ENCODE measurements around the gene RHBDL2.
"Not testable (repeated sequence)": the region's sequence is repeated elsewhere in the genome, so short reads cannot be mapped to it uniquely, and the experiment has no call there.

RHBDL2 gene, protein sequence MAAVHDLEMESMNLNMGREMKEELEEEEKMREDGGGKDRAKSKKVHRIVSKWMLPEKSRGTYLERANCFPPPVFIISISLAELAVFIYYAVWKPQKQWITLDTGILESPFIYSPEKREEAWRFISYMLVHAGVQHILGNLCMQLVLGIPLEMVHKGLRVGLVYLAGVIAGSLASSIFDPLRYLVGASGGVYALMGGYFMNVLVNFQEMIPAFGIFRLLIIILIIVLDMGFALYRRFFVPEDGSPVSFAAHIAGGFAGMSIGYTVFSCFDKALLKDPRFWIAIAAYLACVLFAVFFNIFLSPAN

DNA sequence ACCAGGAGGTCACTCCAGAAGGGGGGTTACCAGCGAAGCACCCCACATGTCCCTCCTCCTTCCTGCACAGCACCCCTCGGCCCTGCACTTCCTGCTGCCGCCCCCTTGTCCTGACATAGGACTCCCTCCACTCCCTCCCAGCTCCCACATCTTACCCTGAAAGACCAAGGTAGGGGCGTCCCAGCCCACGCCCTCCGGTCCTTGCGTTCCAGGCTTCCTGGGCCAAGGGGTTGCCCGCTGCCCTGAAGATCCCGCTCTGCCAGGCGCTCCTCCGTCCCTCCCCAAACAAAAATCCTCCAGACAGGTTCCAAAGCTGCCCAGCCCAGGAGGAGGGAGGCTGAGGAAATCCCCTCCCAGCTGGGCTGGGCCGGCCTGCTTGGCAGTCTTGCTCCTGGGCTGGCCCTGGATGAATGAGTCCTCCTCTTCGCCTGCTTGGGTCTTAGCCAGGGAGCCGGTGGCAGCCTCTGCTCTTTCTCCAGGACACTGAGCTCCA, at the start of gene RHBDL2:
TSS of gene RHBDL2 (minus strand) at position 304 of the 493 bp plus-strand sequence. CDS start 22,618 bp downstream, outside the sequence.
- no peak for DNase-seq

DNA sequence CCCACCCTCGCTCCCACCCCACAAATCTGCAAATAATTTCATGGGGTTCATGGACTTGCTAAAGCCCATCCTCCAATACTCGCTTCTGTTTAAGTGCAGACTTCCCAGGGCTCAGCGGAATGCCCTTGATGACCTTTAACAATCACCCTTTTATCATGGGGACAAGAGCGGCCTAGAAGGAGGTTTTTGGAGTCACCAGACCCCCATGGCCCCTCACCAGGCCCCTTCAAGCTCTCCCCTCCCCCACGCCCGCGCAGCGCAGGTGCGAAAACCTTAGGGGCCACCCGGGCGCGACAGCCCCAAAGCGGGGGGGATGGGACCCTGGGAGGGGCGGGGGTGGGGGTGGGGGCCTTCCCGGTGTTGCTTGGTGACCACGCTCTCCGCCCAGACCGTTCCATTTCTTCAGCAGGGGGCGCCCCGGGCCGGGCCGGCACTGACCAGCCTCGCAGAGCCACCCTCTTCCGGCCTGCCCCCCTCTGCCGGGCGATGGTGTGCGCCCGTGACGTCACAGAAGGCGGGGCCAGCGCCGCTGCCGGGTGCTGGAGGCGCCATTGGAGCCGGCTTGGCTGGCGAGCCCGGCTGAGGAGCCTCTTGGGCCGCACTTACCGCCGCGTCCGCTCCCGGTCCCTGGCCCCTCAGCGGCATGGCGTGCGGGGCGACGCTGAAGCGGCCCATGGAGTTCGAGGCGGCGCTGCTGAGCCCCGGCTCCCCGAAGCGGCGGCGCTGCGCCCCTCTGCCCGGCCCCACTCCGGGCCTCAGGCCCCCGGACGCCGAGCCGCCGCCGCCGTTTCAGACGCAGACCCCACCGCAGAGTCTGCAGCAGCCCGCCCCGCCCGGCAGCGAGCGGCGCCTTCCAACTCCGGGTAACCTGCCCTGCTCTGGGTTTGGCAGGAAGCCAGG, 49.4 kb upstream of the RHBDL2 start, which contains the start of gene AKIRIN1:
TSS of gene AKIRIN1 (plus strand) at position 539 of the 900 bp plus-strand sequence. CDS start at position 644, 105 bp downstream.
- DNase-seq: peak; percentile 87

DNA sequence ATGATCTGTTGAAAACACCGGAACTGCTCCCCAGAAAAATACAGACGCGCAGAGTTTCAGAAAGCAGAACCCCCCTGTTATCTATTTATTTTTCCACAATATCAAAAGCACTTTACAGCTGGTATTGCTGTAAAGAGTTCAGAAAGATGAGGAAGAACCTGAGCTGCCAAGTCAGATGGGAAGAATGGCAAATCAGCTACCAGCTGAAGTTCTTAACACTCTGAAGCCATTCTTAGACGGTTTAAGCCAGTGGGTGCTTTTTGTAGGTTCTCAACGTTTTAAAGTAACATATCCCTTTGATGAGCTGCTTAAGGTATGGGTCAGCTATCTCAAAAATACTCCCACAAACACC, 48.7 kb upstream of the RHBDL2 start:
- DNase-seq: no peak

DNA sequence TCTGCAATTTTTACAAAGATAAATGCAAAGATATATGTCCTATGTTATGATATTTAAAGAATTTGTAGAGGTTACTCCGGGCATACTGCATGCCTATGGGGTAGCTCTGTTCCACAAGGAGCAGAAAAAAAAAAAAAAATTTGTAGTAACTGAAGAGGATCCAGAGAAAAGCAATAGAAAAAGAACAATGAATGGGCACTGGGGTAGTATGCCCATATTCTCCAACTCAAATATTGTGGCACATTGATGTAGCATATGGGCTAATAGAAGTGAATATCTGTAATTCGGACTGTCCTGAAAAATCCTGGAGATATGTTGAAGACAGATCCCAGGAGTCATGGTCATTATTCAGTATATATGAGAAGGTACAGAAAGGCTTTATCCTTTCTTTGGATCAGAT, 48.3 kb upstream of the RHBDL2 start:
- no peak for DNase-seq

DNA sequence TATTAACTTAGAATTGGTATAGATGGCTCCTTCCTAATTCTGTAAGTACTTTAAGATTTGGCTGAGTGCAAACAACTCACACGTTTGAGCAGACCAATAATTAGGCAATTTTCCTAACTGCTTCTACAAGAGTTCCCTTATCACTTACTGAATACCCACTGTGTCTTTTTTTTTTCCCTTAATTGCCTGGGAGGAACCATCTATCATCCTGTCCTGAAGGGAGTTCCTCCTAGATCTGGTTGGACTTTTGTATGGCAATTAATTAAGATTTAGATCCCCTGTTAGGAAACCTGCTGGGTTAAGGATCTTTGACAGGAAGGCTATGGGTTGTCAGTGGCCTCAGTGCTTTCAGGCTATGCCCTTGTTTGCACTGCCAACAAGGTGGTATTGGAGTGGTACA, 37.8 kb upstream of the RHBDL2 start:
- DNase-seq: not testable (repeated sequence)

DNA sequence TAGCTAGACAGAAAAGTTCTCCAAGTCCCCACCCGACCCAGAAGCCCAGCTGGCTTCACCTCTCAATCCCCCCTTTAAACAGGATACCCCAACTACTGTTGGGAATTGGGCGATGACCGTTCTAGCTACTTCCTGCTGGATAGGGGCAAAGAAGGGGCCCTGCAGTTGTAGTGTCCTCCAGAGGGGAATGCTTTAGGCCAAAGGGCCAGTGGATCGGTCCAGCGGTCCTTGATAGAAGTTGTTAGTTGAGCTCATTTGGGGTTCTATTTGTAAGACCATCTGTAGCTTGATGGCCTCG, 36.6 kb upstream of the RHBDL2 start:
- DNase-seq: not testable (repeated sequence)

DNA sequence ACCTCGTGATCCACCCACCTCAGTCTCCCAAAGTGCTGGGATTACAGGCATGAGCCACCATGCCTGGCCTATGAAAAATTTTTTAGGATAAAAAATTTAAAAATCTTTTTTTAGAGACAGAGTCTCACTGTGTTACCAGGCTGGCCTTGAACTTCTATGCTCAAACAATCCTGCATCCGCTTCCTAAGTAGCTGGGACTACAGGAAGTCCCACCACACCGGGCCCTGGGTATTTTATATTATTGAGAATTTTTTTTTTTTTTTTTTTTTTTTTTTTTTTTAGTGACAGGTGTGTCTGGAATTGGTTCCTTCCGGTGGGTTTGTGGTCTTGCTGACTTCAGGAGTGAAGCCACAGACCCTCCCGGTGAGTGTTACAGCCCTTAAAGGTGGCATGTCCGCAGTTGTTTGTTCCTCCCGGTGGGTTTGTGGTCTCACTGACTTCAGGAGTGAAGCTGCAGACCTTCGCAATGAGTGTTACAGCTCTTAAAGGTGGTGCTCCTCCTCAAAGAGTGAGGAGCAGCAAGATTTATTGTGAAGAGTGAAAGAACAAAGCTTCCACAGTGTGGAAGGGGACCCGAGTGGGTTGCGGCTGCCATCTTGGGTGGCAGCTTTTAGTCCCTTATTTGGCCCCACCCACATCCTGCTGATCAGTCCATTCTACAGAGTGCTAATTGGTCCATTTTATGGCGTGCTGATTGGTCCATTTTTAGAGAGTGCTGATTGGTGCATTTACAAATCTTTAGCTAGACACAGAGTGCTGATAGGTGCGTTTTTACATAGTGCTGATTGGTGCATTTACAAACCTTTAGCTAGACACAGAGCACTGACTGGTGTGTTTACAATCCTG, 36.0 kb upstream of the RHBDL2 start:
- not testable (repeated sequence) for DNase-seq

DNA sequence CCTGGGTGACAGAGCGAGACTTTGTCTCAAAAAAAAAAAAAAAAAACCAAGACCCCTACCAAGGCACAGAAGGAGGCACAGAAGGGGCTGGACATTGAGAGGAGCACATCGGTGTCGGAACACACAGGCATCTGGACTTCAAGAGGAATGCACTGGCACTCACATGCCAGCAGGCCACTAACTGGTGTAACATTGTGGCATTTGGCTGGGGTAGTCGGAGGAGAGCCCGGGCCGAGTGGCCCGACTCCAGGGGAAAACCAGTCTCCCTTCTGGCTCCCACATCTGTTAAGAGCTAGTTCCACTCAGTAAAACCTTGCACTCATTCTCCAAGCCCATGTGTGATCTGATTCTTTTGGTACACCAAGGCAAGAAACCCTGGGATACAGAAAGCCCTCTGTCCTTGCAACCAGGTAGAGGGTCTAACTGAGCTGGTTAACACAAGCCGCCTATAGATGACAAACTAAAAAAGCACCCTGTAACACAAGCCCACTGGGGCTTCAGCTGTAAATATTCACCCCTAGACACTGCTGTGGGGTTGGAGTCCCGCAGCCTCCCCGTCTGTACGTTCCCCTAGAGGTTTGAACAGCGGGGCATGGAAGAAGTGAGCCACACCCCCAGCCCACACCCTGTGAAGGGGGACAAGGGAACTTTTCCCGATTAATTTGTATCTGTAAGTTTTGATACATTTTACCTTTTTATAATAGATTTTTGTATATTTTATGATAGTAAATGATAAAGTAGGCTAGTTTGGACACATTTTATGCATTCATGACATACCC, 32.2 kb upstream of the RHBDL2 start:
- DNase-seq: no peak

DNA sequence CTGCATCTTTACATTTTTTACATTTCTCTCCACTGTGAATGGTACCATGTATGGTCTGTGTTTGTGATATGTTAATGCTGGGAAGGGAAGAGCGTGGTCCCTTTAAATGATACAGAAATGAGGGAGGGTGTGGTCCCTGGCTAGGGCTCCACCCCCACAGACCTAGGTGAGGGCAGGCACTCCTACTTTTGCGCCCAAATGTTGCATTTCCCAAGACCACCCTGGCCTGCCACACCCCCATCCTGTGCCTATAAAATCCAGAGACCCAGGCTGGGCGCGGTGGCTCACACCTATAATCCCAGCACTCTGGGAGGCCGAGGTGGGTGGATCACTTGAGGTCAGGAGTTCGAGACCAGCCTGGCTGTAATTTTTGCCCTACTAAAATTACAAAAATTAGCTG, 31.5 kb upstream of the RHBDL2 start:
- DNase-seq: not testable (repeated sequence)

DNA sequence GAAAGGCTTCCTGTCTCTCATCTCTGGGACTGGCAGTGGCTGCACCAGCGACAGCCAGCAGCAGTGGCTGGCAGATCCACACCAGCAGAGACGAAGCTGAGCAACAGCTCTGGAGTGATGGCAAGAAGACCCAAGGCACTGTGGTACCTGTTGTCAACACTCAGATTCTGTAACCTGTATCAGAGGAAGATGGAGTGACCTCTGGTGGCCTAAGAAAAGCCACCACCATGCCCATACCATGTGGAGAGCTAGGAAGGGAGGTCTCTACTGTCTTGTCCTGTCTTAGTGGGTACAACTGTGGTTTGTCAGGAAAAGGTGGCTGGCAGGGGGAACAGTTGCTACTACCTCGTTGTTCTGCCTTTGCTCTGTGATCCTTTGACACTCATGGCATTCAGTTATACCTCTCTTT, 22.5 kb upstream of the RHBDL2 start:
- DNase-seq: no peak

DNA sequence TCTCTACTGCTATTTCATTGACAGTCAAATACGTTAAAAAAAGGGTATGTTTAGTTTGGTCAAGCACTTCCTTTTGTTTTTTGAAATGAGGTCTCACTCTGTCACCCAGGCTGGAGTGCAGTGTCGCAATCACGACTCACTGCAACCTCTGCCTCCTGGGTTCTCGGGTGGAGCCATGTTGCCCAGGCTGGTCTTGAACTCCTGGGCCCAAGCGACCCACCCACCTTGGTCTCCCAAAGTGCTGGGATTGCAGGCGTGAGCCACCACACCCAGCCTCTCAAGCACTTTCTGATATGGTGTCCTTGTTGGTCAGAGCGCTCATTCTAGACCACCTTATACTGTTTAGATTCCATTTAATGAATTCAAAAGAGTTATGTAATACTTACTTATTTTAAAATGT, 20.9 kb upstream of the RHBDL2 start:
- DNase-seq: no peak

DNA sequence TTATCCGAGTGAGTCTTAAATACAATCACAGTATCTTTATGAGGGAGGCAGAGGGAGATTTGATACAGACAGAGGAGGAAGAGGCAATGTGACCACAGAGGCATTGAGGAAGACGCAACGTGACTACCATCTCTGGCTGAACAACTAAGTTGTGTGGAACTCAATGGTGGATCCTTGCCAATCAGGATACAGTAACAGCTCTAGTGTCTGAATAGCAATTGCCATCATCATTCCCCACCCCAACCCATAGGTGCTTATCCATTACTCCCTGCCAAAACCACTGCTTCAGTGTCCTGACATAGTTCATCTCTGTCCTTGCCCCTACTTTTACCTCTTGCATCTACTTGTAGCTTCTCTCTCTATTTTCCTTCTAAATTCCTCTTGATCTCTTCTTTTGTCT, 20.5 kb upstream of the RHBDL2 start:
- no peak for DNase-seq

DNA sequence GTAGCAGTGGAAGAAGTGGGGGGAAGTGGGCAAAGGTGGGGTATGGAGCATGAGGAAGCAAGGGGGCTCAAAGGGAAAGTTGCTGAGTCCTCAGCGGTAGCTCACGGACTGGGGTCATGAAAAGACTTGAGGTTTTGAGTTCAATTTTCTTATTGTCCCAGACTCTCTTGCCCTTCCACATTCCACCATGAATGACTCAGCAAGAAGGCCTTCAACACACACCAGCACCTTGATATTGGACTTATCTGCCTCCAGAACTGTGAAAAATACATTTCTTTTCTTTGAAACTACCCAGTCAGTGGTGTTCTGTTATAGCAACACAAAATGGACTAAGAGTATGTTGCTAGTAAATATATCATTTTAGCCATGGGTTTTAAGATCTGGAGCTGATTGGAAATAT, 17.3 kb upstream of the RHBDL2 start:
- DNase-seq: no peak

DNA sequence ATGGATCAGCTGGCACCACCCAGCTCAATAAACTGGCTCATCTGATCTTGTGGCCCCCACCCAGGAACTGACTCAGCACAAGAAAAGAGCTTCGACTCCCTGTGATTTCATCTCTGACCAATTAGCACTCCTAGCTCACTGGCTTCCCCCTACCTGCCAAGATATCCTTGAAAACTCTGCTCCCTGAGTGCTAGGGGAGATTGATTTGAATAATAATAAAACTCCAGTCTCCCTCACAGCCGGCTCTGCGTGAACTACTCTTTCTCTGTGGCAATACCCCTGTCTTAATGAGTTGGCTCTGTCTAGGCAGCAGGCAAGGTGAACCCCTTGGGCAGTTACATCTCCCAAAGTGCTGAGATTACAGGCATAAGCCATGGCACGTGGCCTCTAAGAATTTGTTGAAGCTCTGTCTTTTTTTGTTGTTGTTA, 11.8 kb upstream of the RHBDL2 start:
- no peak for DNase-seq

DNA sequence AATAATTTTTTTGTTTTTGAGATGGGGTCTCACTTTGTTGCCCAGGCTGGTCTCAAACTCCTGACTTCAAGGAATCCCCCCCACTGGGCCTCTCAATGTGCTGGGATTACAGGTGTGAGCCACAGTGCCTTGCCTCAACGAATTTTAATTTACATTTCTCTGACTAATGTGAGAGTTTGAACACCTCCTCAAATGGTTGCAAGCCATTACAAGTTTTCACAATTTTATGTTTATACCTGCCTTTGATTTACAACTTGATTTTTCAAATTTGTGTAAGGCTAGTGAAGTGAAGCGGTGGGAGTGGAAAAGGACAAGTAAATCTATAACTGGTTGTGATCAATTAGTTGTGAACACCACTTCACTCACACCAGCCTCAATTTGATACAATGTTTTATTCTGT, 8.9 kb upstream of the RHBDL2 start:
- DNase-seq: no peak

DNA sequence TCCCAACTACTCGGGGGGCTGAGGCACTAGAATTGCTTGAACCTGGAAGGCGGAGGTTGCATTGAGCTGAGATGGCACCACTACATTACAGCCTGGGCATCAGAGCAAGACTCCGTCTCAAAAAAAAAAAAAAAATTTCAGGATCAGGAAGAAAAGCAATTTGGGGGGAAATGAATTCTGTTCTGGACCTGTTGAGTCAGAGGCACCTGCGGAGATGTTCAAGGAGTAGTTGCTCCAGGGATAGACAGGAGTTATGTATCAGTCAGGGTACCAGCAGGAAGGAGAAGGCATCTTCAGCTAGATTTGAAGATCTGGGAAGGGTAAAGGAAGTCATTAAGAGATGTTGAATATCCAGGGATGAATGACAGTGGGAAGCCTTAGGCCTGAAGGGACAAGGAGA, 2.9 kb upstream of the RHBDL2 start:
- no peak for DNase-seq

DNA sequence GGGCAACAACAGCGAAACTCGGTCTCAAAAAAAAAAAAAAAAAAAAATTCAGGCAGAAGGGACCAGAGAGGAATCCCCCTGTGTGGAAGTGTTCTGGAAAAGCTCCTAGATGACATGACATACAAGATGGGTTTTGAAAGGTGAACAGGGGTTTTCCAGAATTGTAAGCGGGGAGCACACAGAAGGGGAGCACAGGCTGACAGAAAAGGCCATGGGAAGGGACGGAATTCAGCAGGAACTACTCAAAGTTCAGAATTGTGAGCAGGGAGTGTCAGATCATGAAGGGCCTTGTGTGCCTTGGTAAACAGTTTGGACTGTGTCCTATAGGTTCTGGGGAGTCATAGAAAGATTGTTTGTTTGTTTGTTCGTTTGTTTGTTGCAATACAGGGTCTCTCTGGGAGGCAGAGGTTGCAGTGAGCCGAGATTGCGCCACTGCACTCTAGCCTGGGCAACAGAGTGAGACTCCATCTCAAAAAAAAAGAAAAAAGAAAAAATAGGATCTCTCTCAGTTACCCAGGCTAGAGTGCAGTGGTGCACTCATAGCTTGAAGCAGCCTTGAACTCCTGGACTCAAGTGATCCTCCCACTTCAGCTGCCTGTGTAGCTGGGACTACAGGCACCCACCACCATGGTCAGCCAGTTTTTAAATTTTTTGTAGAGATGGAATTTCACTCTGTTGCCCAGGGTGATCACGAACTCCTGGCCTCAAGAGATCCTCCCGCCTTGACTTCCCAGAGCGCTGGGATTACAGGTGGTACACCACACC, 1.2 kb upstream of the RHBDL2 start:
- DNase-seq: no peak

DNA sequence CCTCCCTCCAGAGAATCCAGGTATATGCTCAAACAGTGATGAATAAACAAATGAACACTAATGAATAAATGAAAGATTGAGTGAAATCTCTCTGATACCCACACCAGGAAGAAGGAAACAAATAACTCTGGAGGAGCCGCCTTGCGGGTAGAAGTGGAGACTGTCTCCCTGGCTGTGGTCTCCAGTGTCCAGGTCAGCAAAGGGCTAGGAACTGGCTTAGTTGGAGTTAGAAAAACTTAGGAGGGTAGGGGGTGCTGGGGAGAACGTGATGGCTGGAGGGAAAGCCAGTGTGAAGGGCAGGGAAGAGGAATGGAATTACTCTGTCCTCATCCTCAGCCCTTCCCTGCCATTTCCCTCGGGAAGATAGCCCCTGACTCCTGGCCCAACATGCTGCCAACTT, 537 bp downstream of the RHBDL2 start:
- no peak for DNase-seq

DNA sequence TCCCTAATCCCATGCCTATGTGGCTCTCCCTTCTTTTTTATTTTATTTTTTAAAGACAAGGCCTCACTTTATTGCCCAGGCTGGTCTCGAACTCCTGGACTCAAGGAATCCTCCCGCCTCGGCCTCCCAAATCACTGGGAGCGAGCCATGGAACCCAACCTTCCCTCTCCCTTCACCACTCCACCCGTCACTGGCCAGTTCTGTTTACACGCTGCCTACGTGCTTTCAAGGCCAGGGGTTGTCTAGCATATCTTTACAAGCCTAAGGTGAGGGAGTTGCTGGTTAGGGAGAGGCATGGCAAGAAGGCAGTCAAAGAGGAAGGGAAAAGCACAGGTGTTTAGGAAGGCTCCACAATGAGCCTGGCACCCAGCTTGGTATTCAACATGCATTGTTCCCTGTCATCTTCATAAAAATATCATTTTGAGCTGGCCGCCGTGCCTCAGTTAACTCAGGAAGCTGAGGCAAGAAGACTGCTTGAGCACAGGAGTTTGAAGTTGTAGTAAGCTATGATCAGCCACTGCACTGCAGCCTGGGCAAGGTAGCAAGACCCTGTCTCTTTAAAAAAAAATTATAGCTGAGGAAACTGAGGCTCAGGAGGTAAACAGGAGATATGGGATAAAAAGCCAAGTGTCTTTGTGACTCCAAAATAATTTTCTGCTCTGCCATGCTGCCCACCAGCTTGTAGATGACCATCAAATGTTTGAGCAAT, 1.1 kb downstream of the RHBDL2 start:
- no peak for DNase-seq

DNA sequence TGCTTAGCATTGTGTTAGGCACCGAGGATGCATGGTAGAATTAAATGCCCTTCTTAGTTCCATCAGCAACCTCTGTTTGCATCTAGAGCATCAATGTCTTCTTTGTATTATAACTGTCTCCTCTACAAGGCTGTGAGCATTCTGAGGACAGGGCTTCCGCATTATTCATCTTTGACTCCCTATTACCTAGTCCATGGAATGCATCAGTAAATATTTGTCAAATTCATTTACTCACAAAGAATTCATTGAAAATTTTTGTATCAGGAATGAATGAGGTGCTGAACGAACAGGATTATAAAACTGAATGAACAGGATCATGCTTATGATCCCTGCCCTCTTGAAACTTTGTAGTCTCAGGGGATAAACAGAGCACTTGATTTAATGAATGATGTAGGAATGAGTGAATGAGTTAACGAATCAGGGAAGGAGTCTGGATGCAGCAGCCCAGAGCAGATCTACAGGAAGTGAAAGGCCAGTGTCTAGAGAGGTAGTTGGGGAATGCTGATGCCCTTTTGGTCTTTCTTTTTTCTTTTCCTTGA, 2.8 kb downstream of the RHBDL2 start:
- DNase-seq: no peak

DNA sequence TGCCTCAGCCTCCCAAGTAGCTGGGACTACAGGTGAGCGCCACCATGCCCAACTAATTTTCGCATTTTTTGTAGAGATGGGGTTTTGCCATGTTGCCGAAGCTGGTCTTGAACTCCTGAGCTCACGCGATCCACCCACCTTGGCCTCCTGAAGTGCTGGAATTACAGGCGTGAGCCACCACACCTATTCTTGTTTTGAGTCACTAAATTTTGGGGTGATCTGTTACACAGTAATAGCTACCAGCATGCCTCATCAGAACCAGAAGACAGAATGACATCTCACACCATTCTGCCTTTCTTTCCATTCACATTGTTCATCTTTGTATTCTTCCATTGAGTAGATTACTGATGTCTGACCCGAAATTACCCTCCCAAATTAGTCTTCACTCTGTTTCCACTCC, 9.1 kb downstream of the RHBDL2 start:
- no peak for DNase-seq
